Activated CD4-positive, alpha-beta T cell treated with anti-CD3 and anti-CD28 coated beads, Interleukin-2, amount 50 U/mL, for 4 hours (primary cell): ENCODE data around the gene MYO5B.
A peak's percentile ranks its signal among the peaks of the same experiment; 100 is the strongest.

Source experiments
- DNase-seq, 2 experiments: peaks; one replicate each; pipeline ENCODE4 v3.0.0-alpha.2; 2020

Gene MYO5B

DNA sequence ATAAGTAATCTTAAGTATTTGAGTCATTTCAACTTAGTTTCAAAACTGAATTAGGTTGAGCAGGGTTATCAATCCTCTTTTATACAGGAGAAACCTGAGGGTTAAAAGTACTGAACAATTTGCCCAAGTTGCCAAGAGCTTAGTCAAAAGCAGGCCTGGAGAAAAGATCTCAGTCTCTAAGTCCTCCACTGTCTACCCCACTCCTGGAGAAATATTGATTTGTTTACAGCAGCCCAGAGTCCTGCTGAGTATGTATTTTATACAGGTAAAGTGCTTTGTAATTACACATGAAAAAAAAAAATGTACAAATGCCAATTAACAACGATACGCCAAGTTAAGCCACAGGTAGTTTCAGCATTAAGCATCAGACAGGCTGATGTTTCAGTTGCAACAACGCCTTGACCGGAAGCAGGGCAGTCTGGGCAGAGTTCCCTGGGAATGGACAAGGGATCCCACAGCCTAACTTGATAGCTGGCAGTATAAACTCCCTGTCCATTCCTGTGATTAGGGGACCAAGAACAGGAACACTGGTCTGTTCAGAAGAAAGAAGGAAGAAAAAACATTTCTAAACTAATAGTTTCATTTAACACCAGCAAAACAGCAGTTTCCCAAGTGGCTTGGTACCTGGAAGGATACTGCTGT, 132.9 kb downstream of the MYO5B start:
- DNase-seq = no peak

DNA sequence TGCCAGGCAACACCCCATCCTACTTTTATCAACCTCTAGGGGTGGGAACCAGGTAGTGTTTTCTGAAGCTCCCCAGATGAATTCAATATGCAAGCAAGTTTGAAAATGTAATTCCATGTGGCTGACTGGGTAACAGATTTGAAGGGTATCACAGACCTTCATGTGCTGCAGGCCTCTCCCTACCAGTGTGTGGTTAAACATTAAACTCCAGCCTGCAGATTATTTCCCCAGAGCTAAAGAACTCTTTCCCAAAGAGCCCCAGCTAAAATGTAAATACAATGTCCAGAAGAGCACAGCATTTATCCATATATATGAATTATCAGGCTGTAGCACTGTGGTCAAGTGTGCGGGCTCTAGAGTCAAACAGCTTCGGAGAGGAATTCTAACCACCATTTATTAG, 134.1 kb downstream of the MYO5B start:
- no peak for DNase-seq

DNA sequence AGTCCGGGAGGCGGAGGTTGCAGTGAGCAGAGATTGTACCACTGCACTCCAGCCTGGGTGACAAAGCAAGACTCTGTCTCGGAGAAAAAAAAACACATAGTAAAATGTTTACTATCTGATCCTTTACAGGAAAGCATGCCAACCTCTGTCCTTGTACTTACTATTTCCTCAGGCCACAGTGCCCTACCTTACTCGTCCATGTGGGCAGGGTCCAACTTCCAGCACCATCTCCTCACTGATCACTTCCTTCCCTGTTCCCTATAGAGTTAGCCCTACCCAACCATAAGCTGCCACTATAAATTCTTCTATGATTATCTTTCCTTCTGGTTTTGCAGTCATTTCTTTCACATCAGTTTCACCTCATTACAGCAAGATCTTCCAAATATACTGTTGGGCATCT, 136.2 kb downstream of the MYO5B start:
- no peak for DNase-seq

DNA sequence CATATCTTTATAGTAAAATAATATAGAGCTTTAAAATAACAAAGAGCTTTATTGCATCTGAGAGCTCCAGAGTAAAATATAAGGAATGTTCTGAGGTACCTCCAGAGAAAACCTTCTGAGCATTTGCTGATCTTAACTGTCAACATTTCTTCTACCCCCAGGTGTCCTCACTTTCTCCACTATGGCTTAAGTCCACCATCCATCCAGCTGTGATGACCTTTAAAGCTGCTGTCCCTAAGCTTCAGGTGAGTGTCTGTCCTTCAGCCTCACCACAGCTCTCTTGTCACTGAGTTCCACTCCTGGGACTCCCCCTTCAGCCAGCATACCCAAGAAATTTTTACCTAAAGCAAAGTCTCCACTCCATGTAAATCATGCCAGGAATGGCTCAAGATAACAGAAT, 137.9 kb downstream of the MYO5B start:
- DNase-seq = no peak

DNA sequence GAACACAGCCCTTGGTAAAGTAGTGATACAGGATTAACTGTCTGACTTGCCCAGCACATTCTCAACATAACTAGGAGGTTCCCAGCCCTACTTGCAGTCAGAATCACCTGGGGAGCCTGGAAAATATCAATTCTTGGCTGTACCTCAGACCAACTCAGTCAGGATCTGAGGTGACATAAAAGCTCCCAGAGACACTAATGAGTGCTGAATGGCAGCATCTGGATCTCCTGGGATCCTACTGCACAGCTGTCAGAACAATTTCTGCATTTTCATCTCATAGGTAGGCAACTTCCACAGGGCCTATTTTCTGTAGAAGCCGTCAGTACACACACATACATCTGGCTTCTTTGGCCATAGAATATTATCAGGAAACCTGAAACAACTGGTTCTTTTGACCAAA, 138.8 kb downstream of the MYO5B start:
- DNase-seq = no peak

DNA sequence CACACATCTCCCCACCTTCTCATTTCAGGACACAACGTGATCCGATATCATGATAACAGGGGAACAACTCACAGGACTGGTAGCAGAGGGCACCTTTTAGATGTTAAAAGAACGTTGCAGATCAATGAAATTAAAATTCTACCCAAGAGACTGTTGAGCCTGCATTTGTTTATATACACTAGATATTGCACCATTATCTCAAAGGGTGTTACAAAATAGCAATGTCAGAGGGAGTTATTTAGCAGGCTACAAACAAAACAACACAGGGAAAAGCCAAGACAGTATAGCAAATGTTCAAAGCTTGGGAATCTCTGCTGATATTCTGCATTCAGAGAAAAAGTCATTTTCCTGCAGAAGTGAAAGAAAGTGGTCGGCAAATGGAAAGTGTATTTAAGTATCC, 139.5 kb downstream of the MYO5B start:
- DNase-seq = no peak

DNA sequence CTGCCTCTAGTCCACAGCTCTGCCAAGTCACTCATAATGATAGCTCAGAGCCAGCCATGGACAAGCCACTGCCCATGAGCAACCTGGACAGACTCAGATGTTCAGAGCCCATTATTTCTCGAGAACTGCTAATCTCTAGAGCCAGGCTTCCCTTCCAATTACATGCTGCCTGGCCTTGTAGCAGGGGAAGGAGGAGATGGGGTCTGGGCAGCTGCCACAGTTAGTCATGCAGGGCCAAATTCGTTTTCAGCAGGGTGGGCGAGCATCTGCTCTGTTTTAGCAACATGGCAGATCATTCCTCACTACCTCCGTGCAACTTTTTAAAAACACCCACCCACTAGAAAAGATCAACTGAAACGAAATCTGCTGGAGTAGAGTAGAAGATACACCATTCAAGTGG, 141.8 kb downstream of the MYO5B start:
- no peak for DNase-seq

DNA sequence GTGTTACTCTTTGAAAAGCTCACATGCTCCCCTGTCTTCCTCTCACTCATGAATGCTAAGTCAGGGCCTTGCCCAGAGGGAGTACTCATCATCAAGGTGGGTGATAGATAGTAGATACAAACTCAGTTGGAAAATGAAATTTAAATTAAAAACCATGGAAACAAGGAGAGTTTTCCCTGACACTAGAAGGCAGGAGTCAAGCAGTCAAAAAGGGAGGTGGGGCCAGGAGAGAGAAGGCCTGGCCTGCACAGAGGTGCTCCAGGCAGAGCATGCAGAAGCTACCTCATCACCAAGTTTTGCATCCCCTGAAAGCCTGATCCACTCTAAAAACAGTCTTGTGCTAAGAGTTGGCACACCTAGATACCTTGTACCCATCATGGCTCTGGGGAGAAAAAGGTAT, 143.7 kb downstream of the MYO5B start:
- no peak for DNase-seq

DNA sequence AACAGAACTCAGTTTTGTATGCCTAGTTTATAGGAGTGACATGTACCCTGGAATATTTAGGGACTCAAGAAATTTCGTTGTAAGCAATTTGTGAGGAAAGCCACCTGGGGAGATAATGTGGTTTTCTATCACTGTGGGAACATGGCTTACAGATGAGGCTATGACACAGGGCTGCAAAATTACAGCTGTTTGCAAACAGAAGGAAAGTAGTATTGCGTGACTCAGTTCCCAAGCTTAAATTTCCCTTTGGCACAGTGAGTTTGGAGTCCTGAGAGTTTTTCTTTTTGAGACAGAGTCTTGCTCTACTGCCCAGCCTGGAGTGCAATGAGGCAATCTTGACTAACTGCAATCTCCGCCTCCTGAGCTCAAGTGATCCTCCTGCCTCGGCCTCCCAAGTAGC, 149.8 kb downstream of the MYO5B start:
- no peak for DNase-seq

DNA sequence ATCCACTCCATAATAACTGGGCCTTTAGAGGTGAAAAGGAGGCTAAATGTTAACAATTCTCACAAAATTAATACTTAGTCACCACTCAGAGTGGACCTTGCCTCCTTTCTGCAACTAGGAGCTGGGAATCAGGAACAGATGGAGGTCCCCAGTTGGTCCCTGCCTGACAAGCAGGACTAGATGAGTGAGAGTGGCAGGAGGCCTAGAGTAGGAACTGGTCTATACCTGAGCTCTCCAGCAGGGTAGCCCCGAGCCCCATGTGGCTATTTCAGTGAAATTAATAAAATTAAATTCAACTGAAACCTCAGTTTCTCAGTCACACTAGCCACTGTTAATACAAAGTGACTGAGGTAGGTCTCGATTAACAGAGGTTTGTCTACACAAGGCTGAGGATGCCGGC, 150.5 kb downstream of the MYO5B start:
- no peak for DNase-seq

DNA sequence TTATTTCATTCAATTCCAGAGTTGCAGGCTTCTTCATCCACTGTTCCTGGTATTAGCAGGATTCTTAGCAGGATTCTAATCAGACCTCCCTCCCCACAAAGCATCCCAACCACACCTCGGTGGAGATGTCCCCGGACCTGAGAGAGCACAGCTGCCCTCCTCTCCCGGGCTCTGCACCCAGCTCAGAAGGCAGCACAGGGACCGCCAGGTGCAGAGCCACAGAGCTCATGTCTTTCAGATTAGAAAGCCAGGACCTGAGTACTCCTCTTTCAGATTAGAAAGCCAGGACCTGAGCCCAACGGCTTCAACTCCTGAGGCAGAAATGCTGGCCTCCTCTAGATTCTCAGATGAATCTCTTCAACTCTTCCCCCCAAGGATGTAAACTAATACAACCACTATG, 152.3 kb downstream of the MYO5B start:
- DNase-seq = no peak

DNA sequence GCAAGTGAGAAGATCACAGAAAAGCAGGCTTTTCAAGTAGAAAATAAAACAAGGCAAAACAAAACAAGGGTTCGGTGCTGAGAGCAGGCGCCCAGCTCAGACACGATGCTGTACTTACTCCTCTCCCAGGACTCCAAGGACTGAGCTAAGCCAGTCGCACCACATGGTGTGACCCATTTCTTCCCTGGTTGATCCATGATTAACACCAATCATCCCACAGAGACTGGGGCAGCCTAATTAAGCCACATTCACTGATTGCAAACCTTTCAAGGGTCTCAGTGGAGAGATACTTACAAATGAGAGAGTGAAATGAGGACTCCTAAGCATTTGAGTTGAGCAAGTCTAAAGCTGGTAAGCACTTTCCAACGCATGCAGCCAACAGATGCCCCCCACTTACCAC, 155.2 kb downstream of the MYO5B start:
- no peak for DNase-seq

DNA sequence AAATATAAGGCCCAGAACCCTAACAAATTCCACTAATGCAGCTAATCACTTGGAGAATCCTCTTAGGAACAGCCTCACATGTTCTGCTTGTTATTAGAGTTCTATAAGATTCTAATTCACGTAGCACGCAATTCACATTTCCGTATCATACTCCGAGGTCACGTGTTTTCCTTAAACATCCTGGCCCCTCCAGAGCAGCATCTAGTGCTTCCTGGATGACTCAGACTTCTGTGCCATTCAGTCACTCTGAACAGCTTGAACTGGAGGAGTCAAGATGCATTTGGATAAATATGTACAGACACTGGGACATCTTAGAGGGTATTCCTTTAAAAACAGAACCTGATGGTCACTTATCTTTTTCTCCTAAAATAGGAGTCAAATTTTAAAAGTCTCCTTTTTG, 156.5 kb downstream of the MYO5B start:
- DNase-seq = peak in 1 of 2 experiments; percentile 1

DNA sequence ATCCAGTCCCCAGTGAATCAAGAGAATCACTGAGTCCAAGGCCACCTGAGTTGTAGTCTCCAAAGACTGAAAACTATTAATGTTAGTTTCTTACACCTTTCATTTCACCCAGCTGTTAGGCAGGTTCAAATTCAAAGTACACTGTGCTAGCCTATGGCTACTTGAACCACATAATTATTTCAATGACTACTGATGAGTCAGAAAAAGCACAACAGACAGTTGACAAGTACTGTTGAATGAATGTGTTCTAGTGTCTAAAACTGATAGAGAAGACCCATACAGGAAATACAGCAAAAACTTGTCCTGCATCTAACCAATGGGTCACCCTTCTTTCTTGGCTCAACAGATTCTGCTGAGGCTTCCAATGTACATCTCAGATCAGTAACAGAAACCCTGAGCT, 160.9 kb downstream of the MYO5B start:
- no peak for DNase-seq

DNA sequence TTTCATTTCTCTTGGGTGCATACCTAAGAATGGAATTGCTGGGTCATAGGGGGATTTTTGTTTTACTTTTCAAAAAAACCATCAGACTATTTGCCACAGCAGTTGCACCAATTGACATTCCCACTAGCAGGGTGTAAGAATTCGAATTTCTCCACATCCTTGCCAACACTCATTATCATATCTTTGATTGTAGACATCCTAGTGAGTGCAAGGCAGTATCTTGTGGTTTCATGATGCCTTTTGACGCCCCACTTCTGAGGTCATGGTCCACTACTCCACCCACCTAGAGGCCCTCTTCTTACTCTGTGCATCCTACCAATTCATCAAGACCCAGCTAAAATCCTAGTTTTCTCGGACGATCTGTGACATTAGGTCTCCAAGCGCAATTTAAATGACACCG, 161.9 kb downstream of the MYO5B start:
- DNase-seq = no peak

DNA sequence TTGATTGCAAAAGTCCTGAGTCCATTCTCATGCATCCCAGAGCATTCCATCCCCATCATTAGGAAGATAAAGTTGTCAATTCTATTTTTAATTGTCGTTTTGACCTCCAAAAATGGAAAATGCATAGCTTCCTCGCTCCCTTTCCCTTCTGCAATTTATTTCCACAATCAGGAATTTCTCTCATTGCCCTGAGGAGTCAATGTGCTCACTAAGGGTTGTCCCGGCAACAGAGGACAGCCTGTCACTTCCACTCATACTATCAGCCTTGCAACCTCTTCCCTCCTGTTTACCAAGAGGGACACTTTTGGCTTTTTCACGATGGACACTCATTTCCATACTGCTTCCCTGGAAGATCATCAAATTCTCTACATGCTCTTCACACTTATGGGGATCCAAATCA, 164.8 kb downstream of the MYO5B start:
- no peak for DNase-seq

DNA sequence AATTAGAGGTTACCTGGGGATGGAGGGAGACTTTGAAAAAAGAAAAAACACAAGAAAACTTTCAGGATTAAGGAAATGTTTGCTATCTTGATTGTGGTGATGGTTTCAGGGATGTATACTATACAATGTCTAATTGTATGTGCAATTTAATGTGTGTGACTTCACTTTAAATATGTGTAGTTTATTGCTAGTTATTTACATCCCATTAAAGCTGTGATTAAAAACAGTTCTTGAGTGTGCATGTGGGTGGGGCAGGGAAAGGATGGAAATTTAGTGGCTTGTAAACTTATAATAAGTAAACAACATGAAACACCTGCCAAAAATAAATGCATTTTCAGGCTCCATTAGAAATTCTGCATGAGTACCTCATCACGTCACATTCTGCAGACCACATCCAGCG, 167.0 kb downstream of the MYO5B start:
- DNase-seq = no peak

DNA sequence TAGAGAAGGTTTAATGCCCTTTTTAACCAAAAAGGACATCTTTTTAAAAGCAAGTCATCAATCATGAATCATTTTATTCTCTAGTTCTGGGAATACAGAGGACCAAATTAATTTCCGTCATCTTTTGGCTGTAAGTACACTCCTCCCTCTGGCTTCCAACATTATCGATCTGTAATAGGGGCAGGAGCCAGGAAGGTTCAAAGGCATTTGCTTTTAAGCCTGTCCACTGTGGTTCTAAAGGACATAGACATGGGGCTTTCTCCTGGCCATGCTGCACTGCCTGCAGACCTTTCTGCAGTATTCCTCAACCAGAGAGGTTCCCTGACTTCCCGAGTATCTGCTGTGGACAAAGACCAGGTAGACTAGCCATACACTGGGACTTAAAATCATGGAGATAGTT, 170.5 kb downstream of the MYO5B start:
- DNase-seq = no peak

DNA sequence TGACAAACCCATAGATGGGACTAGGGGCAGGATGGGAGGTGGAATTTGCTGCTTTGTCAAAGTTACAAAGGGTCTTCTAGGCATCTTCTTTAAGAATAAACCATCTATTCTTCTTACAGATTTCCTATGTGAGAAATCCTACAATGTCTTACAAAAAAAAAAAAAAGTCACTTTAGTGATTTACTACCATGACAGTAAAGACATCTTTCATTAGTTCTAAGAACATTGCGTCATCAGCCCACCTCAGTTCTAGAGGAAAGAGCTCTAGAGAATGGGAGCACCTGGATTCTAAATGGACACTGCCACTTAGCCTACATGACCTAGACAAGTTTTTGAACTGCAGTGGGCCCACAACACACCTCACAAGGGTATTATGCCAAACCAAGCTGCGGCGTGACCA, 172.0 kb downstream of the MYO5B start:
- no peak for DNase-seq

DNA sequence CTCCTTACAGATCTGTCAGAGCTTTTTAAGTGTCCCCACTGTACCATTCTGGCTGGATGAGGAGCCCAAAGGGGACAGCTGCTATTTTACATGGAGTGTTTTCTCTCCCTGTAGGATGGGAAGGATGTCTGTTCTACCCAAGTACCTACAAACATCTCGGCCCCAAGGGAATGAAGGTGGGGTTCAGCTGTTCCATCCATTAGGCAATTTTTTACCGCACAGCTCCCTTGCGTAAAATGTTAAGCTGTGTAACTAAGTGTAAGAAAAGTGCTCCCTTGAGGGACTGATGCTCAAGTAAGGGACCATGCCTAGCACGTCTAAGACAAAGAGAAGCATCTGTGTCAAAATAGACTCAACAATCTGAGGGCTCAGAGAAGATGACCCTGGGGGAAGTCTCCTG, 180.3 kb downstream of the MYO5B start:
- no peak for DNase-seq

DNA sequence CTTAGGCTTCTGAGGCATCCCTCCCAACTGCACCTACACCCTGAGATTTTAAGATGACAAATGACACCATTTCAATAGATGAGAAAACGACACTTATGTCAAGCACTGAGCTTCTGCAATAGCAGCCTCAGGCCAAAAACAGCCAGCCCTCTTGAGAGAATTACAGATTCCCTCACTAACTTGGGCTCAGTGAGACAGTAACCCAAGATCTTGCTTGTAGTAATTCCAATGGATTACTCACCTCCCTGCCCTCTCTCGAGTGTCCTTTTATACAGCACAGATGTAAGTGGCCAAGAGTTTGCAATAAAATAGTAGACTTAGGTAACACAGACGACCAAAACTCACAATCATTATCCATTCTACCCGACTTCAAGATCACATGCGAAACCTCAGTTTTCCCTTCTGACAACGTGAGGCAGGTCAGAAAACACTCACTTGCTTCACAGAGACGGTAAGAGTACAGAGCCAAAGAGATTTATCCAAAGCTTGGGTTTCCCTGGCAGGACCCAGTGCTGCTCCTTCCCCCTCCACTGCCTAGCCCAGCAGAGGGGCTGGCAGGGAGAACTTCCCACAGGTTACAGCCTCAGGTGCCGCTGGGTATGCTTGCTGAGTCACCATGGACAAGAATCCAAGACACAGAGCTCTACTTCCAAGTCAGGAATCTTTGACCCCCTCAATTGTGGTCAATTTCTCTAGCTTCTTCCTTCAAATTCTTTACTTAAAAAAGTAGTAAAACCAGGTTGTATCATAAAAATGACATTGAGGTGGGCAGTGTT, 181.4 kb downstream of the MYO5B start:
- DNase-seq = no peak

DNA sequence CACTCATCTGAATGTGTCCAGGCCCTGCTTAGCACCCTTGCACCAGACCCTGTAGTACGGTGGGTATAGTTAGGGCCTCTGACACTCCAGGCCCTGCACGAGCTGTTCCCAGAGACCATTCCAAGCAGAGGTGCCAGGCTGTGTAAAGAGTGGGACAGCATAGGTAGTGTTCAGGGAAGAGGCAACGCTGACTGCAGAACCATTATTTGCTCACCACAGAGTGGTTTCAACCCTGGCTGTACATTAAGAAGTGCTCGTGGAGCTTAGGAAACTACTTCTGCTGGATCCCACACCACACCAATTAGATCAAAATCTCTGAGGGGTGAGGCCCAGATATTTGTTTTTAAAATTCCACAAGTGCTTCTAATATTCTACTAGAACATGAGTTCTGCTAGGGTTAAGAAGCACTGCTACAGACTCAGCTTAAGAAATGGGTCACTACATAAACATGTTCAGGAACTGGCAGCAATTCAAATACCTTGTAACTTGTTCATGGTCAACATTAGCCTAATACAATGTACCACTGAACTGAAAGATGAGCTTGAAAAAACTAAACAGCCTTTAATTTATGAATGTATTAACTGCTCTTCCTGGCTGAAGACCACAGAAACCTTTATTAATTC, 183.0 kb downstream of the MYO5B start:
- DNase-seq = no peak

DNA sequence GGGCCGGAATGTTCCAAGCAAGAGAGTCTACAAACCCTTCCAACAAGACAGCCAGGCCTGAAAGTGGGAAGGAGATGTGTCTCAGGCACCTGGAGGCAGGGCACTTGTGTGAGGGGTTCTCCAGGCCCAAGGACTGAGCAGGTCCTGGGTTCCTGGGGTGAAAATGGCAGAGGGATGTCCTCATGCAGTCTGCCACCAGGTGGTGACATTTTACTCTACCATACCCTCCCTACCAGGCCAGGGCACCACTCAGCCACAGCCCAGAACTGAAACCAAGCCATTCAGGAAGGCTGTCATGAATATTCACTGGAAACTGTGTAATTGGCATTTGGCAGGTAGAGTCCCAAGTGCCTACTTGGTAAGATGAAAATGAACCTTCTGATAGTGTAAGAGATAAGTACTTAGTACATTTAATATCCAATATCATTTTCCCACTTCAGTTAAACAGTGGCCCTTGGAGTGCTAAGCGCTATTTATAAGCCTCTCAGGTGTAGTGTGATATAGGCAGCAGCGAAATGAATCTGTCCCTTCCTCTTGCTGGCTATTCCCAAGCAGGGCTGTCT, 185.1 kb downstream of the MYO5B start:
- DNase-seq = peak; percentile 12 to 17

DNA sequence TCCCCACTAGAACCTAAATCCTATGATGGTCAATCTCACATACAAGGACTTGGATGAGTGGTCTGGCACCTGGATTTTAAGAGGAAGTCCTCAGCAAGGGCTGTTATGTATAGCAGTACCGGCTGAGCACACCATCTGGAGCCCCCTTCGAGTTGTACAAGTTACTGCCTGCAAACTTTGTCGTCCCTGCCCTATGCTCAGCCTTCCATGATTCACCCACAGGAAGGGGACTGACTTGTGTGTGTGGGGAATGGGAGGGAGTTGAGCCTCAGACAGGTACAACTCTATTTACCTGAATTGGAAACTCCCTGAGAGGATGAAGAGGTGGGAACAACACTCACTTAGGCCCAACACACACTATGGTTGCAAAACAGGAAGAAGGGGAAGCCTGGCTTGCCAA, 186.6 kb downstream of the MYO5B start:
- no peak for DNase-seq
